G401.6 (cell line): ENCODE measurements around the gene CALM3.
A peak's percentile ranks its signal among the peaks of the same experiment; 100 is the strongest.
"Not testable (repeated sequence)": the region's sequence is repeated elsewhere in the genome, so short reads cannot be mapped to it uniquely, and the experiment has no call there.

Experiments used
- FAIRE-seq: peaks from 2 replicates; lab custom pipeline; 2012; peaks lifted over from hg19 to GRCh38; lab: Jason Lieb, UNC

Gene CALM3

GRCh38 chr19:46616631-46617322 lies 15.6 kb downstream of the CALM3 start:
- FAIRE-seq, result no peak

- no peak for FAIRE-seq
These were observed 16.5 kb downstream of the CALM3 start for GRCh38 chr19:46617601-46618000.

DNA sequence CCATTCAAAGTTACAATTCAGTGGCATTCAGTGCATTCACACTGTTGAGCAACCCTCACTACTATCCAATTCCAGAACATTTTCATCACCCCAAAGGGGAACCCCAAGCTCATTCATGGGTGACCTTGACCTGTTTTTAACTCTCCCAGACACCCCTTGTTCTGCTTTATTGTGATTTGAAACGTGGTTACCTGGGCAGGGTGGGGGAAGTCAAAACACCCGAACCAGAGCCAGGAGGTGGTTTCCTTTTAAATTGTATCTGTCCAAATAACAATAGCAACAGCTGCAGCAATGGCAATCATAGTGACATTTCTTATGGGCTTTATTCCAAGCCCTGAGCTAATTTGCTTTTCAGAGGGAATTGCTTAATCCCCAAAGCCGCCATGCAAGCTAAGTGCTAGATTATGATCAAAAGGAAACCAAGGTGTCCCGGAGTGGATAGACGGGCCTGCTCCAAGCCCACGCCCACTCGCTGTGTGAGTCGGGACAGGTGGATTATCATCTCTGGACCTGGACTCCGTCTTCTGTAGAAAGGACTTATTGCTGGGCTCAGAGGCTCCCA lies 17.6 kb downstream of the CALM3 start:
- FAIRE-seq, result no peak

DNA sequence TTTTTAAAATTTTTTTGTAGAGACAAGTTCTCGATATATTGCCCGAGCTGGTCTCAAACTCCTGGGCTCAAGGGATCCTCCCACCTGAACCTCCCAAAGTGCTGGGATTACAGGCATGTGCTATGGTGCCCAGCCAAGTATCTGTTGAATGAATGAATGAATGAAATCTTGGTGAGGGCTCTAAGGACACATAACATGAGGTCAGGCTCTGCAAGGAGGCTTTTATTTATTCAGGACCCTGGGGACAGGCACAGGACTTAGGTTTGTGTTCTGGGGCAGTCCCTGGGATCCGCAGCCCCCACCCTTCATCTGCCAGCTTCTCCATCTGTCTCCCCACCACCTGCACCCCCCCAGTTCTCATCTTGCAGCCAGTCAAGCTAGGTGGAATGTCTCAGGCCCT lies 19.1 kb downstream of the CALM3 start:
- FAIRE-seq, result no peak

DNA sequence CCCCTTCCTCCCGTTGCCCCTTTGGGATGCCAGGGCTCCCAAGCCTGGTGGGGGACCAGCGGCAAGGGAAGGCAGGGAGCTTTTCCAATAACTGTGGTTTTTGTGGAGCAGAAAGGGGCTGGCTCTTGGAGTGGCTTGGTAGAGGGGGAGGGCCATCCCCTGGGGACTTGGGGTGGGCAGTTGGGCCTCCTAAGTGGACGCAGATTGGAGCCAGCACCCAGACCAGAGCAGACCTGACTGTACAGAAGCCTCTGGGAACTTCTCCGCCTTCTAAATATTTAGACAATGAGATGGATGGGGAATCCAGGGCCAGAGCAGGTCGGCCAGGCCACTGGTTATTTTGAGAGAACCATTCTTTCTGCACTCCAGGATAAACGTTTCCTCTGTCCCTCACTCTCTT lies 19.6 kb downstream of the CALM3 start:
- FAIRE-seq, result no peak

- no peak for FAIRE-seq
These were observed 20.3 kb downstream of the CALM3 start for GRCh38 chr19:46621191-46622117.

GRCh38 chr19:46622118-46622446 lies 21.0 kb downstream of the CALM3 start:
- no peak for FAIRE-seq

GRCh38 chr19:46623915-46624502 lies 22.9 kb downstream of the CALM3 start:
- no peak for FAIRE-seq

GRCh38 chr19:46624958-46625661 lies 24.0 kb downstream of the CALM3 start, which contains the start of gene PTGIR:
Gene PTGIR (minus strand): TSS chr19:46625089. CDS start chr19:46624225, 864 bp downstream.
- FAIRE-seq, result no peak

DNA sequence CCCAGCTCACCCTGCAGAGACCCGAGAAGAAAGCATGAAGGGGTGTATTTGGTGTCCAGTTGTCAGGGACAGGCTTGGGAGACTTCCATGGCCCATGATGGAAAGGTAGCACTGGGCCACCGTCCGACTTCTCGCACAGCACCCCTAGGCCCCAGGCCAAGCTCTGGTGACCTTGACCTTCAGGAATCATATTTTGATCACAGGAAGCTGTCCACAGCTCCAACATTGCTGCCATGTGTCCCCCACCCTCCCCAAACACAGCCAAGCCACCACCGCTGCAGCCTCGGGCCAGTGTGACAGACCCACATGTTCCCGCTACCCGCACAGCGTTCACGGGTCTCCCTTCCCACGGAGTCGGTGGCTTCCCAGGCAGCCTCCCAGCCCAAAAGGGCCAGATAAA lies 24.6 kb downstream of the CALM3 start:
- FAIRE-seq, result no peak

DNA sequence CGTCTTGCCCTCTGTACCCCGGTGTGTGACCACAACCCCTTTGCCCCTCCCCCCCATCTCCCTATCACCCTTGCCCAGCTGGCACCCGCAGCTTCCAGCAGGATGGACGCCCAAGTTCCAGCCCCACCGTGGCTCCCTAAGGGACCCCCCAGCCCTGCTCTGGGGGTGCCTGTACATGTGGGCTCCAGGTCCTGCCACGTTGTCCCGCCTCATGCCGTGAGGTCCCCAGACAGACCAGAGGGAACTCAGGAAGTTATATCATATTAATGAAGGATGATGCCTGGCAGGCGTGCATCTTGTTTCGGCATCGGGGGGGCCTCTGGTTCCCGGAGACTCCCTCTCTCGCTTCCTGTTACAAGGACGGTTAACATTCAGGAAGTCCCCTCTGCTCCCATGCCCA lies 25.3 kb downstream of the CALM3 start:
- FAIRE-seq, result no peak

GRCh38 chr19:46628970-46629369 lies 27.8 kb downstream of the CALM3 start:
- not testable (repeated sequence) for FAIRE-seq

DNA sequence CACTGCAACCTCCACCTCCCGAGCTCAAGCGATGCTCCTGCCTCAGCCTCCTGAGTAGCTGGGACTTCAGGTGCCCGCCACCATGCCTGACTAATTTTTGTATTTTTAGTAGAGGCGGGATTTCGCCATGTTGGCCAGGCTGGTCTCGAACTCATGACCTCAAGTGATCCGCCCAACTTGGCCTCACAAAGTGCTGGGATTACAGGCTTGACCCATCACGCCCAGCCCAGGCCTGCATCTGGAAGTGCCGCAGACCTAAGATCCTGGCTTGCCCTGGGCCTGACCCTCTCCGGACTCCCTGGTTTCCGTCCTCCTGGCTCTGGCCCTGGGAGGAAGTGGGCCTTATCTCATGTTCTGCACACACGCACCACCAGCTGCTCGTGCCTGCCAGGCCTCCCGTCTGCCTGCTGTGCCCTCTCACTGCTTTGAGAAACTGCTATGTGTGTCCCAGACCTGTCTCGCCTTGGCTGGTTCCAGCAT lies 28.5 kb downstream of the CALM3 start:
- no peak for FAIRE-seq

- no peak for FAIRE-seq
These were observed 29.6 kb downstream of the CALM3 start for GRCh38 chr19:46630586-46631205.

- no peak for FAIRE-seq
These were observed 30.4 kb downstream of the CALM3 start for GRCh38 chr19:46631481-46631880.

- FAIRE-seq, result no peak
These were observed 32.0 kb downstream of the CALM3 start for GRCh38 chr19:46633130-46633529.

- peak; percentile 71 for FAIRE-seq
These were observed 33.0 kb downstream of the CALM3 start for GRCh38 chr19:46634045-46634655.

DNA sequence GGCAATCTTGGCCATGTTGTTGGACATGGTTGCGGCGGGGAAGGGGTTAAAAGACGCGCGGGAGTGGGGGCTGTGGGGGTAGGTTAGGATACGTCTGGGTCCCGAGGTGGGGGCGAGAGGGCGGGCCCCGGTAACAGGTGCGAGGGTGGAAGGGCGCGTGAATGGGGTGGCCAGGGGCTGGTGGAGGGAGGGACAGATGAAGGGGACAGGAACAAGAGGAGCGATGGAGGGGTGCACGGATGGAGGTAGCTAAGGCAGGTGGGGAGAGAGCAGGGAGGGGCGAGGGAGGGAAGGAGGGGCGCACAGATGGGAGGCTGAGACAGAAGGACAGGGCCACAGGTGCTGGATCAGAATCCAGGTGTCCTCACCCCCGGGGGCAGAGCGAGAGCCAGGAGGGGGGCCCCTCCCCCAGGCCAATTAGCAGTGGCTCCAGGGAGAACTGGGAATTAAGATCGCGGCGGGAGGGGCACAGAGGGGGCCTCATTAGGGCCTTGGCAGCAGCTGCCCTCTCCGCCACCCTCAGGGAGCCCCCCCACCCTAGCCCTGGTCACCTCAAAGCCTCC lies 33.6 kb downstream of the CALM3 start:
- no peak for FAIRE-seq

- FAIRE-seq, result no peak
These were observed 35.0 kb downstream of the CALM3 start, which contains the start of gene GNG8 for GRCh38 chr19:46635920-46636761. Gene GNG8 (minus strand): TSS chr19:46636202. CDS start chr19:46634682, 1,520 bp downstream.

DNA sequence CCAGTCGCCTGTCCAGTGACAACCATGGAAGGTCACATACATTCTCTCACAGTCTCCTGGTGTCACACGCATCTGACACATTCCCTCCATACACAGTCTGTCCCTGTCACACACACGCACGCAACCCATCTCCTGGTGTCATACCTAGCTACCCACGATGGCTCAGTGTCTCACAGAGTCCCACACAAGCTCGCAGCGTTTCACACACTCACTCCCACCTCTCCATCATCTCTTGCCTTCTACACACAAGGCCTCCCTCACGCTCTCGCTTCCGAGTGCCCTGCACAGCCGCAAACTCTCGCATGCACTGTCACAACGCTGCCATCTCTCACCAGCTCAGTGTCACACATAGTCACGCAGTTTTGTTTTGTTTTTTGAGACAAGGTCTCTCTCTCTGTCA lies 36.1 kb downstream of the CALM3 start:
- FAIRE-seq, result no peak
